ENCODE data around the gene NAGS. TPM values are rescaled to one million over a fixed set of nuclear protein-coding genes. Genes with fewer than 3 reads are reported as not detected.
"Not testable (repeated sequence)": the region's sequence is repeated elsewhere in the genome, so short reads cannot be mapped to it uniquely, and the experiment has no call there.

NAGS gene
- total RNA-seq, 1 donor from 2014 or later: 0.91 TPM

- Mint-ChIP-seq H3K4me3 (peak overlapping the region; percentile 83), H3K36me3 (ENCODE audit: low read depth) (peaks cover 11% of the 10 kb centered on the region), H3K27me3 (peaks cover 16% of the 10 kb centered on the region), H3K27ac (peak overlapping the region; percentile 78), H3K9me3 (no peaks in the 10 kb centered on the region), H3K4me1 (peaks cover 25% of the 10 kb centered on the region)
- intact Hi-C loops (cut with micrococcal nuclease): loop anchor here (1.0 to 10.0 kb wide), 3 partner anchors 9 to 522 kb away; partner anchors contain the start of gene DHX8
- peak; percentile 96 for DNase-seq
These were observed 2.4 kb downstream of the NAGS start for GRCh38 chr17:44006598-44007345.

GRCh38 chr17:44007346-44008204, 3.2 kb downstream of the NAGS start:
- Mint-ChIP-seq H3K4me3 (peak overlapping the region; percentile 83), H3K27me3 (peaks cover 16% of the 10 kb centered on the region), H3K4me1 (peaks cover 25% of the 10 kb centered on the region), H3K27ac (peak overlapping the region; percentile 72), H3K9me3 (no peaks in the 10 kb centered on the region), H3K36me3 (ENCODE audit: low read depth) (peaks cover 11% of the 10 kb centered on the region)
- DNase-seq: peak; percentile 68
- intact Hi-C loops (cut with micrococcal nuclease): loop anchor here (1.0 to 10.0 kb wide), 3 partner anchors 8 to 523 kb away; partner anchors contain the start of gene DHX8

GRCh38 chr17:44008205-44008909, 3.9 kb downstream of the NAGS start:
- intact Hi-C loops (cut with micrococcal nuclease): loop anchor here (5.0 to 10.0 kb wide), 2 partner anchors 34 to 524 kb away; partner anchors contain the start of gene DHX8
- peaks cover 16% of the 10 kb centered on the region for H3K27me3 Mint-ChIP-seq
- peak overlapping the region; percentile 72 for H3K27ac Mint-ChIP-seq
- no peak for DNase-seq
- H3K4me1 Mint-ChIP-seq: peaks cover 26% of the 10 kb centered on the region
- H3K4me3 Mint-ChIP-seq: peak overlapping the region; percentile 83
- H3K36me3 Mint-ChIP-seq (ENCODE audit: low read depth): peaks cover 11% of the 10 kb centered on the region
- no peaks in the 10 kb centered on the region for H3K9me3 Mint-ChIP-seq

GRCh38 chr17:44010966-44011647, 6.7 kb downstream of the NAGS start:
- Mint-ChIP-seq H3K36me3 (ENCODE audit: low read depth) (peaks cover 10% of the 10 kb centered on the region), H3K4me3 (no peak overlapping the region), H3K27me3 (peaks cover 4% of the 10 kb centered on the region), H3K27ac (no peak overlapping the region), H3K4me1 (peaks cover 32% of the 10 kb centered on the region), H3K9me3 (no peaks in the 10 kb centered on the region)
- no peak for DNase-seq
- intact Hi-C loops (cut with micrococcal nuclease): no loop called here

GRCh38 chr17:44011876-44012275, 7.5 kb downstream of the NAGS start:
- Mint-ChIP-seq H3K9me3 (no peaks in the 10 kb centered on the region), H3K4me3 (no peak overlapping the region), H3K27me3 (no peaks in the 10 kb centered on the region), H3K27ac (no peak overlapping the region), H3K4me1 (peaks cover 26% of the 10 kb centered on the region), H3K36me3 (ENCODE audit: low read depth) (peaks cover 9% of the 10 kb centered on the region)
- DNase-seq: no peak
- intact Hi-C loops (cut with micrococcal nuclease): no loop called here

- H3K27me3 Mint-ChIP-seq: no peaks in the 10 kb centered on the region
- no peak overlapping the region for H3K27ac Mint-ChIP-seq
- peaks cover 9% of the 10 kb centered on the region for H3K36me3 Mint-ChIP-seq (ENCODE audit: low read depth)
- H3K9me3 Mint-ChIP-seq: no peaks in the 10 kb centered on the region
- intact Hi-C loops (cut with micrococcal nuclease): no loop called here
- H3K4me1 Mint-ChIP-seq: peaks cover 25% of the 10 kb centered on the region
- no peak overlapping the region for H3K4me3 Mint-ChIP-seq
- no peak for DNase-seq
These were observed 8.0 kb downstream of the NAGS start for GRCh38 chr17:44012391-44012790.

- intact Hi-C loops (cut with micrococcal nuclease): no loop called here
- no peak for DNase-seq
- Mint-ChIP-seq H3K27me3 (no peaks in the 10 kb centered on the region), H3K9me3 (no peaks in the 10 kb centered on the region), H3K27ac (no peak overlapping the region), H3K4me1 (peaks cover 23% of the 10 kb centered on the region), H3K36me3 (ENCODE audit: low read depth) (peaks cover 9% of the 10 kb centered on the region), H3K4me3 (peak overlapping the region; percentile 64)
These were observed 8.5 kb downstream of the NAGS start for GRCh38 chr17:44012874-44013273.

GRCh38 chr17:44014133-44014436, 9.7 kb downstream of the NAGS start:
- peak overlapping the region; percentile 96 for H3K4me3 Mint-ChIP-seq
- DNase-seq: no peak
- H3K36me3 Mint-ChIP-seq (ENCODE audit: low read depth): peaks cover 8% of the 10 kb centered on the region
- peaks cover 17% of the 10 kb centered on the region for H3K4me1 Mint-ChIP-seq
- no peaks in the 10 kb centered on the region for H3K9me3 Mint-ChIP-seq
- H3K27me3 Mint-ChIP-seq: no peaks in the 10 kb centered on the region
- intact Hi-C loops (cut with micrococcal nuclease): loop anchor here (2.0 kb wide), 1 partner anchor 57 kb away; the partner anchor contains the start of gene G6PC3
- peak overlapping the region; percentile 95 for H3K27ac Mint-ChIP-seq

- intact Hi-C loops (cut with micrococcal nuclease): loop anchor here (1.0 to 2.0 kb wide), 2 partner anchors 7 to 56 kb away; partner anchors contain the start of gene G6PC3
- peaks cover 4% of the 10 kb centered on the region for H3K36me3 Mint-ChIP-seq (ENCODE audit: low read depth)
- H3K4me1 Mint-ChIP-seq: peaks cover 17% of the 10 kb centered on the region
- DNase-seq: peak; percentile 96
- peak within 1 kb of the TSS; percentile 96 for H3K4me3 Mint-ChIP-seq
- H3K9me3 Mint-ChIP-seq: no peaks in the 10 kb centered on the region
- peak within 1 kb of the TSS; percentile 95 for H3K27ac Mint-ChIP-seq
- no peaks in the 10 kb centered on the region for H3K27me3 Mint-ChIP-seq
These were observed 10.2 kb downstream of the NAGS start, which contains the start of gene TMEM101 for GRCh38 chr17:44014437-44015172. TMEM101 (minus strand) TSS chr17:44014963; CDS start chr17:44014952, 11 bp downstream.

- DNase-seq; H3K4me1 Mint-ChIP-seq; H3K9me3 Mint-ChIP-seq; H3K27me3 Mint-ChIP-seq; intact Hi-C loops (cut with micrococcal nuclease); H3K4me3 Mint-ChIP-seq; H3K27ac Mint-ChIP-seq; H3K36me3 Mint-ChIP-seq (ENCODE audit: low read depth): not testable (repeated sequence)
These were observed 16.8 kb downstream of the NAGS start for GRCh38 chr17:44021227-44021626.

GRCh38 chr17:44022246-44022645, 17.8 kb downstream of the NAGS start:
- no peaks in the 10 kb centered on the region for H3K9me3 Mint-ChIP-seq
- intact Hi-C loops (cut with micrococcal nuclease): no loop called here
- H3K4me3 Mint-ChIP-seq: no peak overlapping the region
- H3K4me1 Mint-ChIP-seq: no peaks in the 10 kb centered on the region
- no peak for DNase-seq
- peaks cover 3% of the 10 kb centered on the region for H3K36me3 Mint-ChIP-seq (ENCODE audit: low read depth)
- H3K27ac Mint-ChIP-seq: no peak overlapping the region
- no peaks in the 10 kb centered on the region for H3K27me3 Mint-ChIP-seq

- H3K4me1 Mint-ChIP-seq: no peaks in the 10 kb centered on the region
- peaks cover 3% of the 10 kb centered on the region for H3K36me3 Mint-ChIP-seq (ENCODE audit: low read depth)
- no peak overlapping the region for H3K27ac Mint-ChIP-seq
- H3K9me3 Mint-ChIP-seq: no peaks in the 10 kb centered on the region
- H3K4me3 Mint-ChIP-seq: no peak overlapping the region
- no peak for DNase-seq
- H3K27me3 Mint-ChIP-seq: no peaks in the 10 kb centered on the region
- intact Hi-C loops (cut with micrococcal nuclease): no loop called here
These were observed 19.3 kb downstream of the NAGS start for GRCh38 chr17:44023545-44024270.

Data from activated CD4-positive, alpha-beta T cell treated with anti-CD3 and anti-CD28 coated beads, Interleukin-2, amount 10 ng/mL, durations not matched to agents 24 days and 14 days (primary cell).